RCC 7860 (cell line): ENCODE data around the gene APOA4.

Source experiments
- DNase-seq: peaks from one replicate; pipeline ENCODE4 v3.0.0-alpha.2; 2015; ENCODE audit warnings: low spot score
- FAIRE-seq: peaks from 2 replicates; lab custom pipeline; 2012; peaks lifted over from hg19 to GRCh38; lab: Jason Lieb, UNC

APOA4 gene

DNA sequence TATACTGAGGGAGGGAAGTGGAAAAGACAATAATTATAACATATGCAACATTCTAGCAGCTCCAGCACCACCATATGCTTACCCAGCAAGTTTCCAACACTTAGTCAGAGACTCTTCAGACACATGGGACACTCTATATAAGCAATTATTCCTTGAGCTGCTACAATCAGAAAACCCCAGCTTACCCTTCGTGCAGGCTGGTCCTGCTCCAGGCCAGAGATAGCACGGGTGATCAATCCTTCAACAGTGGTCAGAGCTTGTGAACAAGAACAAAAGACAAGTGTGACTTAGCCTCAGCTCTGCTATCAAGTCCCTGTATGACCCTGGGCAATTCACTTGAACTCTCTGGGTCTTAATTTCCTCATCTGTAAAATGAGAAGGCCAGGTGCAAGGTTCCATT lies 36.8 kb downstream of the APOA4 start:
- FAIRE-seq (no peak), DNase-seq (no peak)

DNA sequence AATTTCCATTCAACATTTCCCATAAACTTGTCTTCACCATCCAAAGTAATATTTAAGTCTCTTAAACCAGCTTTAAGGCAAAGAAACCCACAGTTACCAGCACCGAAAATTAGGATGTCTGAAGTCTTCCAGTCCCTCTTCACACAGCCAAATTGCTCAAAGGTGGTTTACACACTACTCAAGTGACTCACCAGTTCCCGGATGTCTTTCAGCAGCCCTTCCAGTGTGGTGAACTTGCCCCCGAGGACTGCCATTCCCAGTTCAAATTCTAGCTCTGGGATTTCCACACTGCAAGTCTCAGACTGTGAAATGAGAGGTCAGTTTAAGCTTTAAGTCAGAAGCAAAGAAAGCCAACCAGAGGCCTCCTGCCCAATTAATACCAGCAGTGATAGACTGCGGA lies 40.4 kb downstream of the APOA4 start:
- FAIRE-seq = no peak
- DNase-seq = no peak

DNA sequence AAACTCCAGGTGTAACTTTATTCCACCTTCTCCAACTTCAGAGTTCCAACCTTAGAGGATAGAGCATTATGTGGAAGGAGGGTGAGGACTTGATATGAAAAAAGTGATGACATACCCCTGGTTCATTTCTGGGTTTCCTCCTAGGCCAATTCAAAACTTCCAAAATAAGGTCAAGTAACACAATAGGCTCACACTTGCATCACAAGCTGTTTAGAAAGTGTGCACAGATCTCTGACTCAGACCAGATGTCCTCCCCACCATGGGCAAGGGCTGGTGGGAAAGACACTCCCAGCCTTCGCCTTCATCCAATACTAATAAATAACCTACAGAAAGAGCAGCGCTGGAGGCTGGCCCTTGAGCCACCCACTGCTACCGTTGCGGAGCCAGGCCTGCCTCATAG lies 44.5 kb downstream of the APOA4 start:
- DNase-seq = no peak
- FAIRE-seq = no peak

DNA sequence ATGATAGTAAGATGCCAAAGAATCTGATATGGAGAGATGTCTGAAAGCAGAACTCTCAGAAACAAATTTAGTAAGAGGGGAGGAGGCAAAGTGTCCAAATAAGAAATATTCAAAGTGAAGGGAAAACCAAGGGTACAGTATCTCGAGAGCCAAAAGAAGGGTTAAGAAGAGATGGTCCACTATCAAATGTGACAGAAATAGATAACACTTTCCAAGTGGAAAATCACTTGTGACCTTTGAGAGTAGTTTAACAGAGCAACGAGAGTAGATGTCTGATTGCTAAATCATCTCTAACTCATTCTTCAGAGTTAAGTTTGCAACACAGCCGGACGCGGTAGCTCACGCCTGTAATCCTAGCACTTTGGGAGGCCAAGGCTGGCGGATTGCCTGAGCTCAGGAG lies 46.0 kb downstream of the APOA4 start:
- DNase-seq (no peak), FAIRE-seq (no peak)

DNA sequence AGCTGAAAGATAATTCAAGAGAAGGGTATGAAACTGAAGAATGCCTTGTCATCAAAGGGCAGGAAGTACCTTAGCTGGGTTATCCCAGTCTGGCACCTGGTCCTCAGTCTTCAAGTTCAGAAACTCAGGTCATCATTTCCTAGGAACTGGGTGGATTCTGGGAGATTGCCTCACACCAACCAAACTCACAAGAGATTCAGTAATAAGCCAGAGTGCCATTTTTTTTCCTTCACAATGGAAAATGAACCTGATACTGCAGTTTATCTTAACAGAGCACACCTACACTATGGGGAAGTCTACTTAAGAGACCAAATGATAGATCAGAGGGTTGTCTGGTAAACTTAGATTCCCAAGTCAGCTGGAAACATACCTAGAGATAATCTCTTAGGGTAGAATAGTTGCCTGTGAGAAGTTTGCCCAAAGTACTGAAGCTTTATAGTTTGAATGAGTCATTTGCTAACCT lies 46.6 kb downstream of the APOA4 start:
- DNase-seq = no peak
- FAIRE-seq = no peak

DNA sequence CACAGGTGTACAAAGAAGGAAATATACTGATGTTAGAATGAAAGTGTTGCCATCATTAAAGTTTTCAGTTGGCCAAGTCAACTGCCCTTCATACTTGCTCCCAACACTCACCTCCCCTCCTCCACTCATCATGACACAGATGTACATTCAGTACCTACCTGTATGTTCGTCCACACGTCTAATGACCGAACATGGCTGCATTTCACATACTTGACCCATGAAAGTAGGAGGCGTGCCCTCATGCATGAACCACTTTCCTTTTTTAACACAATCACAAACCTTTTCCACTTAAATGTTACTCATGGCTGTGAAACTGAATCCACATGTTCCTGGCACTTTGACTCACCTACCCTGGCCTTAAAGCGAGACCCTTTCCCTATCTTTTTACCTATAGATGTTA lies 47.1 kb downstream of the APOA4 start:
- no peak for FAIRE-seq

DNA sequence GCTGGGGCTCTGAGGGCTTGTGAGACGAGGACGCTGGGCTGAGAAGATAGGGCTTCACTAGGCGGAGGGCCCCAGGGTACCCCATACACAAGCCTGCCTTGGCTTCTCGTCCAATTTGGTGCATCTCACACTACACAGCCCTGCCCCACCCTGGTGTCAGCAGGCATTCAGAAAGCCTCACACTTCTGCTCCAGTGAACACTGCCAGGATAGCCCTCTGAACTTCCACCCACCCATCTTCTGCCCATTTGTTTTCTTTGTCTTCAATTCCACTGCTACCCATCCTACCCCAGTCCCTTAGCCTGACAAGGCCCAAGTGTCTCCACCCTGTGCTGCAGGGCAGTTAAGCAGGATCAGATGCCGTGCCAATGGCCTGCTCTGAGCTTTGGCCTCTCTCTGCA lies 48.4 kb downstream of the APOA4 start:
- FAIRE-seq = no peak
- no peak for DNase-seq

More for the DNA sequence above, 47.1 kb downstream of the APOA4 start:
- DNase-seq = no peak

DNA sequence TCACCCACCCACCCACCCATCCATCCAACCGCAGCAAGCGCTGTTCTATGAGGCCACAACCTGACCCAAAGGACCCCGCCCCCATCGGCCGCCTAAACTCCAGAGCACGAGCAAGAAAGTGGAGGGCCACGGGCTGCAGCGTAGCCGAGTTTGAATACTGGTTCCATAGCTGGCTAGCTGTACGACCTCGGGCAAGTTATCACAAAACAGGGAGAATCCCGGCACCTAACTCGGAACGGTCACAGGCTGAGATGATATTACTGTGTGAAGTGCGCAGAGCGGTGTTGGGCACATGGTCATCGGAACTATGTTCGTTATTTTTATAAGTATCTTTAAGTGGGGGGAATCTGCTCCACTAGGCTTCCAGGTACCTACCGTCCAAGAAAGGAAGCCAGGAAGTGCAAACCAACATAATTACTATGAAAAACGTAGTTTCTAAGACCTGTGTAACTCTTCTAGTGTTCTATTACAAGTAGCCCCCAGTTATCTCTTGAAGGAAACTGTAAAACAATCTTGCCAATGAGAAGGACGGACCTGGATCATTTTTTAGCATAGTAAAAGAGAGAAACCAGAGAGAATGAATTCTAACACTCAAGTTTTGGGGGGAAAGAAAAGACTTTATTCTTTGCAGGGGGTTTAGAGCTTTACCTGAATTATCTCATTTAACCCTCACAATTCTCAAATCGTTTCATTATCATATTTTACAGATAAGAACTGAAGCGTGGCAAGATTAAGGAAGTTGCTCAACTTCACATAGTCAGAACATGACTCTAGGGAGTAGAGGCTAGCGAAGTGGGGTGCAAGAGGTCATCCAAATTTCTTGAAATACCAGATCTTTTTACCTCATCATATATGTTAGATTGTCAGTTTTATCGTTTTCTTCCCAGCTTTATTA lies 49.7 kb downstream of the APOA4 start:
- FAIRE-seq (no peak), DNase-seq (no peak)

DNA sequence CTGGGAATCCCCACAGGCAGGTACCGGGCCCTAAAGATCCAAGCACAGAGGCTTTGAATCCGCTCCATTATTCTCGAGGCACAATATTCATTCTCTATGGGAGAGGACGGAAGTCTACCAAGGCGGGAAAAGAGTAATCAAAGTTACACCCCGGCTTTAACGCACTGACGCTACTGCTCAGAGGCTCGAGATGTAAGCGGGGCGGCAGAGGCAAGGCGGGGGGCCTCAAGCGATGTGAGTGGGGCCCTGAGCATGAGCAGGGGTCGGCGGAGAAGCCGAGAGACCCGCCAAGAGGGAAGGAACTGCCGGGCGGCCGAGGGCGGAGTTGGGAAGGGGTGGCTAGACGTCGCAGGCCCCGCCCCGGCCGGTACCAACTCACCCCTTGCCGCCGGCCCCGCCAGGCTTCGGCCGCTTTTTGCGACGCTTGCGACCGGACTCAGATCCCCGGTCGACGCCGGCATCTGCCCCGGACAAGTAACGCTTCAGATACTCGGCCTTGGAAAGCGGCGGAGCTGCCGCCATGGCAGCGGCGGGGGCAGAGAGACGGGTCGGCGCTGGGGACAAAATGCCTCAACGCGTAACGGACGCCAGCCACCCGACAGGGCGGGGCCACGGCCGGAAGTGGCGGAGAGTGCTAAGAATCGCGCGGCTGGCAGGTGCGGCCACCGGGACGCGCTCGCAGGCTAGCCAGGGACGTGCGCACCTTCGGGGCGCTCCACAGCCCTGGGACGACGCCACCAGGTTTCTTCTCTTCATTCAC lies 50.5 kb downstream of the APOA4 start, which contains the start of gene BUD13:
Gene BUD13, minus strand, starts transcription at position 545 of the 760 bp plus-strand sequence. Its CDS starts 23 bp downstream, at position 522.
- peak; percentile 65 for DNase-seq
- no peak for FAIRE-seq

DNA sequence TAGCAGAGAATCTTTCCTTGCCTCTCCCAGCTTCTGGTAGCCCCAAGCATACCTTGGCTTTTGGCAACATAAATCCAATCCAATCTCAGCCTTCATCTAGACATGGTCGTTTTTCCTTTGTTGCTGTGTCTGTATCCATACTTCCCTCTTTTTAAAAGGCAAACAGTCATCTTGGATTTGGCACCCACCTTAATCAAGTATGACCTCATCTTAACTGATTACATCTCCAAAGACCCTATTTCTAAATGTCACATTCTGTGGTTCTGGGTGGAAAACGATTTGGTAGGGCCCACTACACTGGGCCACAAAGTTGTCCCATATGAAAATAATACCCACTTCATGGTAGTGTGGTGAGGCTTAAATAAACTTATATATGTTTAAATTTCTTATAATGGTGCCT lies 51.2 kb downstream of the APOA4 start:
- no peak for FAIRE-seq

More for the DNA sequence above, 51.2 kb downstream of the APOA4 start:
- no peak for DNase-seq
